ENCODE measurements around the gene TANGO6. TPM values are rescaled to one million over a fixed set of nuclear protein-coding genes. Genes with fewer than 3 reads are reported as not detected.

The TANGO6 gene
- total and polyA plus RNA-seq, 10 of the 15 experiments (the other 5 are each of a cell fraction or from before 2014, with no cell fraction given): 1.1 to 20.6 (median 11.0) TPM

DNA sequence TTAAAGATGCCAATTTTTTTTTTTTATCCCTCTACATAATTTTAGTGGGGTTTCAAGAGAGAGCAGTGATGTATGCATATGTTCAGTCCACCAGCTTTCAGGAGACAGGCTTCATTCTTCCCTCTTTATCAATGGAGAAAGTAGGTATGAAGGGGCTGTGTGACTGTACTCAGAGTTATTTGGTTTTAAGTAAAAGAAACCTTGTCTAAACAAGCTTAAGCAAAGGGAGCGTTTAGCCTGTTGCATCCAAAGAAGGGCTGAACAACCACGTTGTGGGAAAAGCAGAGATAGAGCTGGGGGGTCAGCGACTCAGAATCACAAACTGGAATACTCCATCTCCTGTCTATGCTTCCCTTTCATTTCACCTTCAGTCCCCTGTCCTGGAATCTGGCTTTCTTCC lies 211.7 kb downstream of the TANGO6 start (continued):
- TF ChIP-seq CEBPZ (IDR thresholded peaks at IDR 0.05; ENCODE audit: low read depth, low read length) (no peak), LARP7 (IDR thresholded peaks at IDR 0.05) (no peak)

DNA sequence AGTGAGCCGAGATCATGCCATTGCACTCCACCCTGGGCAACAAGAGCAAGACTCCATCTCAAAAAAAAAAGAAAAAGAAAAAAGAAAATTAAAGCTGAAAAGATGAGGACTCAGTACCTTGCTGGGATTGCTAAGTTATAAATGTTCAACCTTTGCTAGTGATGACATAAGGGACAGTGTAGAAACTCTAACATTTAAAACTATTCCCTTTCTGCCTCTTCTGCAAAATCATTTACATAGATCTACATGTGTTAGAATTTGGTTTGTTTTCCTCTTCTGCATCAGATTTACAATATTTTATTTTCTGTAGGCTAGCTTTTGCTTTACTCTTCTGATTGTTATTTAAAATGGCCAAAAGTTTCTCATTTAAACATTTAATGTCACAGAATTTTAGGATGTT lies 212.6 kb downstream of the TANGO6 start:
- BruUV-seq (replicated peaks): no TSS peak
- ChIA-PET POLR2A (no interaction called here), SMC1A (ENCODE audit: uncharacterized antibody, unreplicated experiment) (interaction anchor here (2.0 kb wide), 1 partner anchor 17 kb away, joined by 4 read pairs; no protein-coding TSS in a partner anchor), CTCF (interaction anchor here (0.9 kb wide), 1 partner anchor 63 kb away, joined by 4 read pairs; no protein-coding TSS in a partner anchor), RAD21 (ENCODE audit: unreplicated experiment) (no interaction called here)
- no peaks in the 10 kb centered on the region for H4K20me1 ChIP-seq (ENCODE audit: control insufficient read depth, insufficient read depth)
- in situ Hi-C loops (cut with MboI) (no loop called here), intact Hi-C loops (cut with micrococcal nuclease; ENCODE audit: unreplicated experiment) (no loop called here)
- no peaks in the 10 kb centered on the region for H3K9me3 ChIP-seq (replicated peaks; ENCODE audit: control insufficient read depth, insufficient read depth, low read length)
- no peak overlapping the region for H3K9ac ChIP-seq (ENCODE audit: control insufficient read depth, insufficient read depth, low read length)
- no peak overlapping the region for H3K4me3 ChIP-seq
- H3K79me2 ChIP-seq (ENCODE audit: control insufficient read depth, insufficient read depth, low read length): no peaks in the 10 kb centered on the region
- peaks cover 10% of the 10 kb centered on the region; the same call in 1 of the 2 replicates for H3K4me1 ChIP-seq (ENCODE audit: control insufficient read depth, insufficient read depth, low read length)
- no peaks in the 10 kb centered on the region for H3K36me3 ChIP-seq (ENCODE audit: control insufficient read depth in 2 of 2, insufficient read depth in 2 of 2, low read length in 1 of 2)
- H3K4me2 ChIP-seq (ENCODE audit: control insufficient read depth, insufficient read depth): no peak overlapping the region
- H3K27me3 ChIP-seq (replicated peaks in 1 of 2; ENCODE audit: control insufficient read depth in 2 of 2, insufficient read depth in 2 of 2, low read length in 1 of 2): no peaks in the 10 kb centered on the region
- no peak overlapping the region for H2AFZ ChIP-seq (ENCODE audit: control insufficient read depth, low read depth, low read length)
- ATAC-seq (no peak), FAIRE-seq (no peak), DNase-seq (ENCODE audit: low read depth, low spot score) (no peak)
- WGBS (ENCODE audit: insufficient coverage, insufficient replicate concordance, low lambda C conversion rate, missing lambda C conversion rate): 100% methylated on average over 1 of the region's 1 CpG
- H3K27ac ChIP-seq (ENCODE audit: control insufficient read depth, insufficient read depth): no peak overlapping the region
- TF ChIP-seq SMC3 (IDR thresholded peaks at IDR 0.05; ENCODE audit: borderline replicate concordance, low read length): no peak
- no peak for TF ChIP-seq FOXM1 (IDR thresholded peaks at IDR 0.05; ENCODE audit: low read depth, low read length)
- no peak for TF ChIP-seq FOXK2 (IDR thresholded peaks at IDR 0.05)
- no peak for TF ChIP-seq MAX (IDR thresholded peaks at IDR 0.05; ENCODE audit: low read depth, low read length)
- TF ChIP-seq NFXL1 (IDR thresholded peaks at IDR 0.05; ENCODE audit: borderline replicate concordance): no peak
- no peak for TF ChIP-seq IKZF1 (conservative IDR thresholded peaks at IDR 0.05)
- TF ChIP-seq, protein P1, sequence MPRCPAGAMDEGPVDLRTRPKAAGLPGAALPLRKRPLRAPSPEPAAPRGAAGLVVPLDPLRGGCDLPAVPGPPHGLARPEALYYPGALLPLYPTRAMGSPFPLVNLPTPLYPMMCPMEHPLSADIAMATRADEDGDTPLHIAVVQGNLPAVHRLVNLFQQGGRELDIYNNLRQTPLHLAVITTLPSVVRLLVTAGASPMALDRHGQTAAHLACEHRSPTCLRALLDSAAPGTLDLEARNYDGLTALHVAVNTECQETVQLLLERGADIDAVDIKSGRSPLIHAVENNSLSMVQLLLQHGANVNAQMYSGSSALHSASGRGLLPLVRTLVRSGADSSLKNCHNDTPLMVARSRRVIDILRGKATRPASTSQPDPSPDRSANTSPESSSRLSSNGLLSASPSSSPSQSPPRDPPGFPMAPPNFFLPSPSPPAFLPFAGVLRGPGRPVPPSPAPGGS (IDR thresholded peaks at IDR 0.05; ENCODE audit: borderline replicate concordance, insufficient read depth, low read depth, low read length, poor library complexity, severe bottlenecking): no peak
- no peak for TF ChIP-seq SUPT20H (IDR thresholded peaks at IDR 0.05; ENCODE audit: borderline replicate concordance, control insufficient read depth, low read depth, low read length)
- TF ChIP-seq CHD2 (IDR thresholded peaks at IDR 0.05; ENCODE audit: borderline replicate concordance, low read depth, low read length): no peak
- TF ChIP-seq POU2F2 (IDR thresholded peaks at IDR 0.05; ENCODE audit: borderline replicate concordance, low read depth, low read length): no peak
- no peak for TF ChIP-seq ZZZ3 (IDR thresholded peaks at IDR 0.05; ENCODE audit: control insufficient read depth, insufficient read length, low read depth)
- no peak for TF ChIP-seq SP1 (IDR thresholded peaks at IDR 0.05; ENCODE audit: low read depth, low read length)
- TF ChIP-seq ZNF207 (IDR thresholded peaks at IDR 0.05; ENCODE audit: borderline replicate concordance): no peak
- TF ChIP-seq, protein P2, sequence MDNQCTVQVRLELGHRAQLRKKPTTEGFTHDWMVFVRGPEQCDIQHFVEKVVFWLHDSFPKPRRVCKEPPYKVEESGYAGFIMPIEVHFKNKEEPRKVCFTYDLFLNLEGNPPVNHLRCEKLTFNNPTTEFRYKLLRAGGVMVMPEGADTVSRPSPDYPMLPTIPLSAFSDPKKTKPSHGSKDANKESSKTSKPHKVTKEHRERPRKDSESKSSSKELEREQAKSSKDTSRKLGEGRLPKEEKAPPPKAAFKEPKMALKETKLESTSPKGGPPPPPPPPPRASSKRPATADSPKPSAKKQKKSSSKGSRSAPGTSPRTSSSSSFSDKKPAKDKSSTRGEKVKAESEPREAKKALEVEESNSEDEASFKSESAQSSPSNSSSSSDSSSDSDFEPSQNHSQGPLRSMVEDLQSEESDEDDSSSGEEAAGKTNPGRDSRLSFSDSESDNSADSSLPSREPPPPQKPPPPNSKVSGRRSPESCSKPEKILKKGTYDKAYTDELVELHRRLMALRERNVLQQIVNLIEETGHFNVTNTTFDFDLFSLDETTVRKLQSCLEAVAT (IDR thresholded peaks at IDR 0.05): no peak
